Spleen (tissue), 11 donors: ENCODE data around the gene UBTF. TPM values are rescaled to one million over a fixed set of nuclear protein-coding genes. Genes with fewer than 3 reads are reported as not detected.

Experiments used
- DNase-seq: peaks from one replicate; pipeline ENCODE4 v3.0.0-alpha.2; 2020
- H3K27ac ChIP-seq, 8 donors: fragments of 200-600 bp; sonication (generic) in 7 of 8; 1 replicate in 4 of 8; 2 replicates in 4 of 8; pipeline versions ENCODE4 v1.5.0 to v1.8.0; 2016 to 2021; ENCODE audit warnings: inconsistent platforms in 4 of 8, mild to moderate bottlenecking in 4 of 8, moderate library complexity in 1 of 8
- H3K27me3 ChIP-seq, 7 donors: fragments of 200-600 bp; sonication (generic) in 6 of 7; replicated peaks in 1 of 7; 1 replicate in 4 of 7; 2 replicates in 3 of 7; pipeline versions ENCODE4 v1.5.0 to v1.8.0; 2016 to 2021; ENCODE audit warnings: inconsistent platforms in 3 of 7, mild to moderate bottlenecking in 1 of 7
- H3K36me3 ChIP-seq, 6 donors: fragments of 200-600 bp; sonication (generic) in 5 of 6; 1 replicate in 4 of 6; 2 replicates in 2 of 6; pipeline versions ENCODE4 v1.5.0 to v1.8.0; 2016 to 2021; ENCODE audit warnings: inconsistent platforms in 2 of 6
- H3K4me1 ChIP-seq, 6 donors: fragments of 200-600 bp; sonication (generic) in 5 of 6; 1 replicate in 3 of 6; 2 replicates in 3 of 6; pipeline versions ENCODE4 v1.5.0 to v1.8.0; 2016 to 2021; ENCODE audit warnings: inconsistent platforms in 3 of 6
- H3K4me3 ChIP-seq, 8 donors: fragments of 200-600 bp; sonication (generic) in 7 of 8; 1 replicate in 4 of 8; 2 replicates in 4 of 8; pipeline versions ENCODE4 v1.5.0 to v1.8.0; 2016 to 2021; ENCODE audit warnings: inconsistent platforms in 4 of 8, mild to moderate bottlenecking in 4 of 8, moderate library complexity in 2 of 8
- H3K9me3 ChIP-seq, 8 donors: fragments of 200-600 bp; sonication (generic) in 7 of 8; 1 replicate in 4 of 8; 2 replicates in 4 of 8; pipeline versions ENCODE4 v1.5.0 to v1.8.0; 2016 to 2021; ENCODE audit warnings: inconsistent platforms in 4 of 8
- POLR2A ChIP-seq, 3 donors: fragments of 450-650 bp; IDR thresholded peaks; one replicate each; pipeline ENCODE4 v1.5.1; 2017; ENCODE audit warnings: antibody characterized with exemption in 3 of 3, mild to moderate bottlenecking in 1 of 3
- POLR2AphosphoS5 ChIP-seq, 3 donors: sonication (generic); formaldehyde crosslinking; IDR thresholded peaks; one replicate each; pipeline ENCODE4 v1.5.1; 2017; ENCODE audit warnings: antibody characterized with exemption in 3 of 3
- WGBS, 5 donors: extraction: QIAGEN DNeasy Blood & Tissue Kit in 3 of 5; methylation state at CpG; one replicate each; pipeline versions ENCODE4 v1.1.5 to v1.1.7; 2013 to 2018; 5-methylcytosine and 5-hydroxymethylcytosine counted together
- intact Hi-C: fragments of 100-400 bp; cut with DNase I; formaldehyde crosslinking; loops from one replicate; pipeline ENCODE4 v1.15.0; 2023; ENCODE audit warnings: low total_unique reads
- polyA plus RNA-seq, 3 donors: library from polyadenylated mRNA; stranded (reverse); fragments of 200-250 nt; gene quantifications; one replicate each; pipeline ENCODE4 v1.2.1, GENCODE V29; 2013
- total RNA-seq, 7 donors: library from RNA; depleted of rRNA in 3 of 7; stranded (reverse); fragments of >200 nt in 3 of 7; fragmentation: NEBNext Ultra II Directional in 4 of 7; extraction: Animal tissue kit (Norgen Biotek cat#: 25700) in 4 of 7; gene quantifications; one replicate each; pipeline versions ENCODE4 v1.1.0 to v1.2.1, GENCODE V29; 2016 to 2021
- TF ChIP-seq, protein P1 (sequence below), 11 experiments: fragments of 200-600 bp in 7 of 11; fragments of 450-650 bp in 4 of 11; sonication (generic) in 4 of 11; IDR thresholded peaks in 8 of 11; conservative IDR thresholded peaks in 3 of 11; 1 replicate in 7 of 11; 2 replicates in 4 of 11; pipeline versions ENCODE4 v1.4.0 to v1.8.0; 2016 to 2021; ENCODE audit warnings: antibody characterized with exemption in 11 of 11, inconsistent platforms in 4 of 11, mild to moderate bottlenecking in 1 of 11
- donor health status: healthy with polysubstance abuse.
- donor health status: DM: no; HTN: no; CAD: no; lungs with moderate emphysema.
- donor health status: DM: no; HTN: no; CAD: no.
- donor health status: Bipolar disorder and iron deficiency.
- donor health status: healthy.
- donor health status: DM: no; HTN: no; CAD: no.
- donor health status: DM: yes; HTN: yes; CAD: no.

The UBTF gene
- total and polyA plus RNA-seq, 10 donors: 43.2 to 113 (median 89.2) TPM

DNA sequence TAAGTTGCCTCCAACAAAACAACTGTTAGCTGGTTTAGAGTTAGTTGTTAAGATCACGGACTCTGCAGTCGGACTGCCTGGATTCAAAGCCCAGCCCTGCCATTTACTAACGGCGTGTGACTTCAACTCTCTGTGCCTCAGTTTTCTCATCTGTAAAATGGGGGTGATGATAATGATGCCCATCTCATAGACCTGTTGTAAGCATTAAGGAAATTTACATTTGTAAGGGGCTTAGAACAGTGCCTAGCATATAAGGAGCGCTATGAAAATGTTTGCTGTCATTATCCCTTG lies 47.6 kb upstream of the UBTF start:
- intact Hi-C loops: no loop called here
- H3K27ac ChIP-seq: no peak overlapping the region
- peaks cover 0 to 2% (median 0%) of the 10 kb centered on the region in 6 donors for H3K4me1 ChIP-seq
- WGBS, 5 donors: 85 to 98% (median 93%) methylated on average over 5 of the region's 5 CpGs
- no peaks in the 10 kb centered on the region for H3K36me3 ChIP-seq
- no peak for DNase-seq
- TF ChIP-seq POLR2A (IDR thresholded peaks at IDR 0.05) (no peak), POLR2AphosphoS5 (IDR thresholded peaks at IDR 0.05) (no peak)
- TF ChIP-seq, protein P1, sequence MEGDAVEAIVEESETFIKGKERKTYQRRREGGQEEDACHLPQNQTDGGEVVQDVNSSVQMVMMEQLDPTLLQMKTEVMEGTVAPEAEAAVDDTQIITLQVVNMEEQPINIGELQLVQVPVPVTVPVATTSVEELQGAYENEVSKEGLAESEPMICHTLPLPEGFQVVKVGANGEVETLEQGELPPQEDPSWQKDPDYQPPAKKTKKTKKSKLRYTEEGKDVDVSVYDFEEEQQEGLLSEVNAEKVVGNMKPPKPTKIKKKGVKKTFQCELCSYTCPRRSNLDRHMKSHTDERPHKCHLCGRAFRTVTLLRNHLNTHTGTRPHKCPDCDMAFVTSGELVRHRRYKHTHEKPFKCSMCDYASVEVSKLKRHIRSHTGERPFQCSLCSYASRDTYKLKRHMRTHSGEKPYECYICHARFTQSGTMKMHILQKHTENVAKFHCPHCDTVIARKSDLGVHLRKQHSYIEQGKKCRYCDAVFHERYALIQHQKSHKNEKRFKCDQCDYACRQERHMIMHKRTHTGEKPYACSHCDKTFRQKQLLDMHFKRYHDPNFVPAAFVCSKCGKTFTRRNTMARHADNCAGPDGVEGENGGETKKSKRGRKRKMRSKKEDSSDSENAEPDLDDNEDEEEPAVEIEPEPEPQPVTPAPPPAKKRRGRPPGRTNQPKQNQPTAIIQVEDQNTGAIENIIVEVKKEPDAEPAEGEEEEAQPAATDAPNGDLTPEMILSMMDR (IDR thresholded peaks at IDR 0.05 in 8 of 11, conservative IDR thresholded peaks at IDR 0.05 in 3 of 11): no peak
- H3K9me3 ChIP-seq: no peaks in the 10 kb centered on the region
- no peak overlapping the region for H3K4me3 ChIP-seq
- no peaks in the 10 kb centered on the region for H3K27me3 ChIP-seq

DNA sequence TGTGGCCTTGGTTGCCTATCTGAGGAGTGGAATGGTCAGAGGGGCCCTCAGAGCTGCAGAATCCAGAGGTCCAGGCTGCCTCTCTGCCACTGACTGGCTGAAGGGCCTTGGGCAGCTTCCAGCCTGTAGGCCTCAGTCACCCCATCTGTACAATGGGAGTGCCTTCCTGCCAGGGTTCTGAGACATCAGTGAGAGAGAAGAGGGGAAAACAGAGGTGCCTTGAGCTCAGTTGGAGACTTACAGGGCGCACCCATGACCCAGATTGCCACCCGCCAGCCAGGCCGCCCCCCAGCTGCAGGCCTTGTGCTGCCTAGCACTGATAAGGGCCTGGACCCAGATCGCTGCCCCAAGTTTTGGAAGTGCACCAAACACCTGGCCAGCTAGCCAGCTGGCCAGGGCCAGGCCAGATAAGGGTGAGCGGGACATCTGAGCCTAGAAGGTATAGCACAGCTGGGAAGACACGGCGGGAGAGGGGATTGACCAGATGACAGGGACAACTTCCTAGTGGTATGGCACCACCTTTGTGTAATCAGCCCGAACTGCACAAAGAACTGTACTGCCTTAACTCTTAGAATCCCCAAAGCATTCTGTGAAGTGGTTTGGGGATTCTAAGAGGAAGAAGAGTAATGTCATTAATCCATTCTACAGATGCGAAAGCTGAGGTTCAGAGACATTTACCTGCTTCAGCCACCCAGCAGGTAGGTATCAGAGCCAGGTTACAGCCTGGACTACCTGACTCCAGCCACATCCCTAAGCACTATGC lies 47.1 kb upstream of the UBTF start:
- intact Hi-C loops: no loop called here
- no peaks in the 10 kb centered on the region for H3K9me3 ChIP-seq
- WGBS, 5 donors: 59 to 89% (median 80%) methylated on average over 5 to 9 of the region's 9 CpGs
- no peak for DNase-seq
- no peak for TF ChIP-seq POLR2A (IDR thresholded peaks at IDR 0.05)
- peak in 2 of 3 donors; percentile 10 to 35 for TF ChIP-seq POLR2AphosphoS5 (IDR thresholded peaks at IDR 0.05)
- H3K4me1 ChIP-seq: no peaks in the 10 kb centered on the region
- H3K36me3 ChIP-seq: no peaks in the 10 kb centered on the region
- H3K27me3 ChIP-seq: no peaks in the 10 kb centered on the region
- H3K27ac ChIP-seq: no peak overlapping the region
- H3K4me3 ChIP-seq: no peak overlapping the region

DNA sequence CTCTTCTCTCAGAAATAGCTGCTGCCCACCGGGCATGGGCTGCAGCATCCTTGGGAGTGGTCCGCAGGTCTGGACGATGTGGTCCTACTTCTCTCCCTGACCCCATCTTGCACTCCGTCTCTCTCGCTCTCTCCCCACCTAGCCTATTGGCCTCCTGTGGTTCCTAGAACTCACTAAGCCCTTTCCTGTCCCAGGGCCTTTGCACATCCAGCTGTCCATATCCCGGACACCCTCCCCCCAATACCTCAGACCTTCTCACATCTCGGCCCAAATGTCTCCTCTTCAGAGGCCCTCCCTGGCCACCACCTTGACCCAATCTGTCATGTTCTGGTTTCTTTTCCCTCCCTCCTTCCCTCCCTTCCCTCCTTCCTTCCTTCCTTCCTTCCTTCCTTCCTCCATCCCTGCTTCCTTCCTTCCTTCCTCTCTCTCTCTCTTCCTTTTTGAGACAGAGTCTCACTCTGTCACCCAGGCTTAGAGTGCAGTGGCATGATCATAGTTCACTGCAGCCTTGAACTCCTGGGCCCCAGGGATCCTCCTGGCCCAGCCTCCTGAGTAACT lies 43.9 kb upstream of the UBTF start:
- Histone ChIP-seq H3K36me3 (no peaks in the 10 kb centered on the region), H3K27me3 (no peaks in the 10 kb centered on the region), H3K9me3 (no peaks in the 10 kb centered on the region), H3K4me1 (no peaks in the 10 kb centered on the region), H3K4me3 (no peak overlapping the region), H3K27ac (no peak overlapping the region)
- no peak for DNase-seq
- 87 to 90% (median 89%) methylated on average over 7 of the region's 7 CpGs for WGBS, 5 donors
- intact Hi-C loops: no loop called here
- TF ChIP-seq, protein P1 (IDR thresholded peaks at IDR 0.05 in 8 of 11, conservative IDR thresholded peaks at IDR 0.05 in 3 of 11): no peak
- no peak for TF ChIP-seq POLR2A (IDR thresholded peaks at IDR 0.05)
- no peak for TF ChIP-seq POLR2AphosphoS5 (IDR thresholded peaks at IDR 0.05)

DNA sequence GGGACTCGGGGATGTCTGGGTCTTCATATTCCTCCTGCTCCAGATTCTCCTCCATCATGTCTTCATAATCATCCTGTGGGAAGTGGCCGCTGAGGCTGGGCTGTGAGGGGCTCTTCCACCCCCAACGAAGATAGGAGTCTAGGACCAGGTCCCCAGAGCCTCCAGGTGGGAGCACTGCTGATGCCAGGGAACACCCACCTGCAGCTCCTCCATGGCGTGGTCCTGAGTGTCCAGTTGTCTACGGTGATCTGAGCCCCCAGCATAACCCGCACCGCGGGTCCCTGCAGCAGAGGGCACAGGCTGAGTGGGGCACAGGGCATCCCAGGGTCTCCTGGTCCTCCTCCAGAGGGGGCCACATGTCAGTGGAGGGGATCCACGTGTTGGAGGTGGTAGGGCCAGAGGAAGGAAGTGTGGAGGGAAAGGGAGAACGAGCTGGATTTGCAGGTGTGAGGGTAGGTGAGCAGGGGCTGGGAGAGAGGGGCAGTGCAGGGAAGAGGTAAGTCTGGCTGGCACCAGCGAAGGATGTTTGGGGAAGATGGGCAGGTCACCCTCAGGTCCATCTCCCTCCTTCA lies 43.3 kb upstream of the UBTF start:
- H3K27ac ChIP-seq: no peak overlapping the region
- no peaks in the 10 kb centered on the region for H3K4me1 ChIP-seq
- no peaks in the 10 kb centered on the region for H3K27me3 ChIP-seq
- no peak for TF ChIP-seq POLR2AphosphoS5 (IDR thresholded peaks at IDR 0.05)
- no peak for TF ChIP-seq POLR2A (IDR thresholded peaks at IDR 0.05)
- TF ChIP-seq, protein P1 (IDR thresholded peaks at IDR 0.05 in 8 of 11, conservative IDR thresholded peaks at IDR 0.05 in 3 of 11): no peak
- intact Hi-C loops: no loop called here
- 72 to 78% (median 75%) methylated on average over 10 to 11 of the region's 11 CpGs for WGBS, 5 donors
- H3K9me3 ChIP-seq: no peaks in the 10 kb centered on the region
- no peak for DNase-seq
- H3K36me3 ChIP-seq: no peaks in the 10 kb centered on the region
- H3K4me3 ChIP-seq: no peak overlapping the region
